NCI-H1694 (cell line): Measurements from ENCODE around the gene SLC19A1.
"Not testable (repeated sequence)": the region's sequence is repeated elsewhere in the genome, so short reads cannot be mapped to it uniquely, and the experiment has no call there.

Source experiments
- DNase-seq: peaks from one replicate; lab custom pipeline; 2025; lab: John Stamatoyannopoulos, UW

SLC19A1 gene

GRCh38 chr21:45576838-45577737 lies 34.8 kb upstream of the SLC19A1 start:
- no peak for DNase-seq

GRCh38 chr21:45575993-45576837 lies 34.0 kb upstream of the SLC19A1 start:
- no peak for DNase-seq

- DNase-seq = no peak
These were observed 33.2 kb upstream of the SLC19A1 start for GRCh38 chr21:45575304-45575992.

GRCh38 chr21:45574691-45575090 lies 32.5 kb upstream of the SLC19A1 start:
- DNase-seq = no peak

- no peak for DNase-seq
These were observed 31.9 kb upstream of the SLC19A1 start for GRCh38 chr21:45574081-45574501.

DNA sequence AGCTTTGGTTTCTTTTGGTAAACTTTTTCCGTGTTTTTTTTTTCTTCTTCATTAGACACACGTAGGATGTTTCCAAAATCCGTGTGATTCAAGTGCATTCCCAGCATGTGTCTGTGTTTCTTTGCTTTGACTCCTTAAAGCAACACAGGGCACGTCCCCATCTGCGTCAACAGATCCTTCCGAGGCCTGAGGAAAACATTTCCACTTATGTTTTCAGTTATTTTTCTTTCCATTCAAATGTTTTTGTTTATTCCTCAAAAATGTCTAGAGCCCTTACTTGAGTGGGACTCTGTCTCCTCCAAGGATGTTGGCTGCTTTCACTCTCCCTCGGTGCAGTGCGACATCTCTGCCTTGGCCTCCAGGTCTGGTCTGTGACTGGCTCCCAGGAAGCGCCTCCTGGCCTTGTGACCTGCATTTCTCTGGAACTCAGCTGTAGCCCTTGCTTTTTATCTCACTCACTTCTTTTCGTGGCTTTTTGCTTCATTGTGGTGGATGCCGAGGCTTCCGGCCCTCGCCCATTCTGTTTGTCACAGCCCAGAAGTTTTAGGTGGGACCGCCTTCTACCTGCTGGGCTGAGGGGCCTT lies 31.3 kb upstream of the SLC19A1 start:
- DNase-seq = no peak

DNA sequence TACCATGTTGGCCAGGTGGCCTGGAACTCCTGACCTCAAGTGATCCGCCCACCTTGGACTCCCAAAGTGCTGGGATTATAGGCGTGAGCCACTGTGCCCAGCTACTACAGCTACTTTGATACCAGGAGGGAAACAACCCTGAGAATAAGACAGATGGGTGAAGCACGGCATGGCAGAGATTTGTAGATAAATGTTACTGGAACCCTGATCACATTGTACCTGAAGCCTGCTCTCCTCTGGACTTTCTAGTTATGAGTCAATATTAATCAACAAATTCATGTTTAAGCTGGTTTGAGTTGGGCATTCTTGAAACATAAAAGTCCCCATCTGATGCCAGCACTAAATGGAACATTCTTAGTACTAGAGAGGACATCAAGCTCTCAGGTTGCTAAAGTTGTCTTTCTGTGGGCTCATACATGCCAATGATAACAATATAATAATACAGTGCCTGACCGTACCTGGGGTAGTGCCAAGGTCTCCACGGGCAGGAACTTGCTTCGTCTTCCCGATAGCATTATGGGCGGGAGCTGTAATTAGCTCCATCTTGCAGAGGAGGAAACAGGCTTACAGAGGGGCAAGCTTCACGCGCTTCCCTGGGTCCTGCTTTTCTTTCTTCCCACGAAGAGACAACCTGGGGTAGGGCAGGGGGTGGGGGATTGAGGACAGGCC lies 30.7 kb upstream of the SLC19A1 start:
- no peak for DNase-seq

DNA sequence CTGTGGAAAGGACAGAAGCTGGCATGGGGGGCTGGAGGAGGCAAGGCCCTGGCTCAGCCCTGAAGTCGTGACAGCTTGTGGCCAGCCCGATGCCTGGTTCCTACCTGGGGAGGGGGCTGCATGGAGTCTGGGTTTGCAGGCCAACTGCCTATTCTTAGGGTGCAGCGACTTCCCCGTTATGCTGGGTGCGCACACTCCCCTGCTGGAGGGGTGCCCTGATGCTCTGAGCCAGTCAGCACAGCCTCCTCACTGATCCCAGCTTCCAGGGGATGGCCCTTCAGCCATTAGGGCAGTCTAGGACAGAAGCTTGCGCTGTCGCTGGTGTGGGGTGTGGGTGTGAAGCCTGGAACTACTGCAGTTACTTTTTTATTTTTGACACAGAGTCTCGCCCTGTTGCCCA lies 30.0 kb upstream of the SLC19A1 start:
- DNase-seq = no peak

GRCh38 chr21:45571641-45572040 lies 29.4 kb upstream of the SLC19A1 start:
- no peak for DNase-seq

- DNase-seq = no peak
These were observed 28.8 kb upstream of the SLC19A1 start for GRCh38 chr21:45570826-45571601.

- DNase-seq = no peak
These were observed 27.8 kb upstream of the SLC19A1 start for GRCh38 chr21:45570071-45570470.

GRCh38 chr21:45568383-45568782 lies 26.1 kb upstream of the SLC19A1 start:
- no peak for DNase-seq

- DNase-seq = not testable (repeated sequence)
These were observed 21.9 kb upstream of the SLC19A1 start for GRCh38 chr21:45564137-45564536.

GRCh38 chr21:45562965-45563364 lies 20.7 kb upstream of the SLC19A1 start:
- no peak for DNase-seq

- DNase-seq = no peak
These were observed 20.2 kb upstream of the SLC19A1 start for GRCh38 chr21:45562402-45562801.

DNA sequence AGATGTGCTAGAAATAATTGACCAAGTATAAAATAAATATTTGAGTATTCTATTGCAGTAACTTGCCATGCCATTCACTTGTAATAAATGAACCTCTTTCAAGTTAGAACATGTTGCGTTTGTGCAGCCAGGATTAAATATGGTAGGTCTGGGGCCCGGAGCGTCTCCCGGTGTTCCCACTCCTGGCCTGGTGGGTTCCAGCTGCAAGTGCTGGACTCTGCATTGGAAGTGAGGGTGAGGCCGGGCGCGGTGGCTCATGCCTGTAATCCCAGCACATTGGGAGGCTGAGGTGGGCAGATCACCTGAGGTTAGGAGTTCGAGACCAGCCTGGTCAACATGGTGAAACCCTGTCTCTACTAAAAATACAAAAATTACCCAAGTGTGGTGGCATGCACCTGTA lies 19.0 kb upstream of the SLC19A1 start:
- DNase-seq = not testable (repeated sequence)

DNA sequence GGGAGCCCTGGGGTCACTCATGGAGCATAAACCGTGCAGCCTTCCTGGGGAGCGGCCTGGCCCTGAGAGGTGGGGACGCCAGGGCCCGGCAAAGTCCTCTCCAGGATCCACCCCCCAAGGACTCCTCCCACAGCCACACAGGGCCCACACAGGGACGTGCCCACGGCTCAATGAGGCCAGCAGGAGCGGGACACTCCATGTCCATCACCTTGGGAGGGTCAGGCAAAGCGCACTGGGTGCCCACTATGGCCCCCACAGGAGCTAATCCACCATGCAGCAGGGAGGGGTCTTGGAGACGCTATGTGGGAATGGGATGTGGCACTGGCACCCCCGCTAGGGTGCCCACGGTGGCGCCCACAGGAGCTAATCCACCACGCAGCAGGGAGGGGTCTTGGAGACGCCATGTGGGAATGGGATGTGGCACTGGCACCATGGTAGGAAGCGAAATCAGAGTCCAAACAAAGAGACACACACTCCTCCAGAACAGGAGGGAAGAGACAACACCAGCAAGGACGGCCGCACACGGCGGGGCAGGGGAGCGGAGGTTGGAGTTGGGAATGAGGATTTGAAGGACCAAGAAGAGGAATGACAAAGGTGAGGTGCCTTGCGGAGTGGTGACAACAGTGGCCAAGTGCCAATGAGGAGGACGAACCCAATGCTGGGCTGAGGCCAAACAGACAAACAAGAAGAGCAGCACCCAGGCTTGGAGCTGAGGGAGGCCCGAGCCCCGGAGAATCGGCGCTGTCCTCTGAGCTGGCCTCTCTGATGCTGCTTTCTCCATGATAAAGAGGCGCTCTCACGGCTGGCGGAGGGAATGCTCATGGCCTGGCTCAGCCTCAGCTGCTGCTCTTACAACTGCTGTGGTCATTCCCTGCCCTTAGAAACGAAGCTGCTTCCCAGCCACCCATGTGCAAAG lies 18.1 kb upstream of the SLC19A1 start:
- no peak for DNase-seq

DNA sequence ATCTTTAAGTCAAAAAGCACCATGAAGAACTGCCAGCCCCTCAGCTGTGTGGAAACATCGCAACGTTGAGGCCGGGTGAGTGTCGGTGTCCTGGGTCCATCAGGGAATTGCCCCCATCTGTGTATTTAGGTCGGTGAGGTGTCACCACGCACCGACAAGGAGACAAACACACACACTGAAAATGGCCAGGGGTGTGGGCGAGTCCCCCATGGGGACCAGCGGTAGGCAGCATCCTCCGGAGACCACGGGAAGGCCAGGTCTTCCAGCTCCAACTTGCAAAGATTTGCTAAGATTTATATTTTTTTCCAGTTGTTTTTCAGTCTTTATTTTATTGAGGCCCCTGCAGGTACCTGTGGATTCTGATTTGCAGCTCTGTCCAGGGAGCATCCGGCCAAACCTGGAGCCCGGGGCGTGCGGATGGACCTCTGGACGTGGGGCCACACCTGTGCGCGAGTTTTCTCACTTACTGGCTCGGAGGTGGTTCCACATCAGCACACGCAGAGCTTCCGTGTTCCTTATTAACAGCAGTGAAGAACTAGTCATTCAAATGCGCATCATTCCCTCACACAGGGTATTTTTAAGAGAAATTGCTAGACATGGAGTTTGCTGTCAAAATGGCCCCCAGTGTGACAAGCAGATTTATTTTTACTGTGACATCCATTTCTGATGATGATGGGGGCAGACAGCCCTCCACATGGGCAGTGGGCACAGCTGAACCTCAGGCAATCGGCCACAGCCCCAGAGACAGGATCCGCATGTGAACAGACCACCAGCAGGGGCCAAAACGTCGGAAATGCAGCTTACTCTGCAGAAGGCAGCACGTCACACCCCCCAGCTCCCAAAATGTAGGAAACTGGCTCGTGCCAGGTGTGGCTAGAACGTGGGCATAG lies 17.2 kb upstream of the SLC19A1 start:
- DNase-seq = no peak
